Body of pancreas (tissue), 4 donors: ENCODE measurements around the gene HABP4.

Experiments
- CTCF ChIP-seq, 7 experiments: fragments of 450-650 bp in 4 of 7; fragments of 200-600 bp in 3 of 7; sonication (generic) in 3 of 7; IDR thresholded peaks; one replicate each; pipeline ENCODE4 v1.5.1; 2016 to 2019; ENCODE audit warnings: antibody characterized with exemption in 7 of 7
- POLR2A ChIP-seq, 3 donors: fragments of 450-650 bp; IDR thresholded peaks; one replicate each; pipeline ENCODE4 v1.6.1; 2016; ENCODE audit warnings: antibody characterized with exemption in 3 of 3, mild to moderate bottlenecking in 2 of 3

GRCh38 chr9:96496368-96497116 lies 46.6 kb downstream of the HABP4 start:
- no peak for TF ChIP-seq CTCF (IDR thresholded peaks at IDR 0.05)
- TF ChIP-seq POLR2A (IDR thresholded peaks at IDR 0.05), result no peak
